ENCODE measurements around the gene PKP3. TPM values are rescaled to one million over a fixed set of nuclear protein-coding genes. Genes with fewer than 3 reads are reported as not detected.

Gene PKP3
- total RNA-seq, 6 donors from 2014 or later, result 33.4 to 86.3 (median 55.2) TPM

GRCh38 chr11:379205-380094 lies 14.6 kb upstream of the PKP3 start:
- Histone ChIP-seq H3K27me3 (no peaks in the 10 kb centered on the region), H3K4me1 (no peaks in the 10 kb centered on the region), H3K4me3 (no peak overlapping the region), H3K9me3 (no peaks in the 10 kb centered on the region), H3K36me3 (no peaks in the 10 kb centered on the region), H3K27ac (no peak overlapping the region)
- ATAC-seq (ENCODE audit: low FRiP score in 2 of 2), result no peak
- WGBS, 2 donors, result 92% methylated on average over 68 to 77 of the region's 87 CpGs
- DNase-seq, result peak in 1 of 2 donors; percentile 86
- TF ChIP-seq CTCF (IDR thresholded peaks at IDR 0.05), result no peak
- no peak for TF ChIP-seq EP300 (IDR thresholded peaks at IDR 0.05)
- TF ChIP-seq POLR2AphosphoS5 (IDR thresholded peaks at IDR 0.05), result no peak
- TF ChIP-seq POLR2A (IDR thresholded peaks at IDR 0.05), result no peak

GRCh38 chr11:380095-380480 lies 13.9 kb upstream of the PKP3 start:
- no peak overlapping the region for H3K27ac ChIP-seq
- DNase-seq (peak in 1 of 2 donors; percentile 81), ATAC-seq (ENCODE audit: low FRiP score in 2 of 2) (no peak)
- H3K36me3 ChIP-seq, result no peaks in the 10 kb centered on the region
- no peak for TF ChIP-seq EP300 (IDR thresholded peaks at IDR 0.05)
- TF ChIP-seq POLR2AphosphoS5 (IDR thresholded peaks at IDR 0.05), result no peak
- no peak for TF ChIP-seq CTCF (IDR thresholded peaks at IDR 0.05)
- TF ChIP-seq POLR2A (IDR thresholded peaks at IDR 0.05), result no peak
- WGBS, 2 donors, result 96 to 97% methylated on average over 31 to 33 of the region's 35 CpGs
- no peaks in the 10 kb centered on the region for H3K4me1 ChIP-seq
- H3K9me3 ChIP-seq, result no peaks in the 10 kb centered on the region
- no peaks in the 10 kb centered on the region for H3K27me3 ChIP-seq
- no peak overlapping the region for H3K4me3 ChIP-seq

GRCh38 chr11:380491-380890 lies 13.5 kb upstream of the PKP3 start:
- no peak for ATAC-seq (ENCODE audit: low FRiP score in 2 of 2)
- H3K27me3 ChIP-seq, result no peaks in the 10 kb centered on the region
- H3K9me3 ChIP-seq, result no peaks in the 10 kb centered on the region
- H3K4me1 ChIP-seq, result no peaks in the 10 kb centered on the region
- no peak overlapping the region for H3K4me3 ChIP-seq
- no peaks in the 10 kb centered on the region for H3K36me3 ChIP-seq
- WGBS, 2 donors, result 91 to 97% methylated on average over 6 to 20 of the region's 23 CpGs
- DNase-seq, result peak in 1 of 2 donors; percentile 52
- no peak for TF ChIP-seq POLR2AphosphoS5 (IDR thresholded peaks at IDR 0.05)
- no peak for TF ChIP-seq POLR2A (IDR thresholded peaks at IDR 0.05)
- TF ChIP-seq CTCF (IDR thresholded peaks at IDR 0.05), result no peak
- no peak for TF ChIP-seq EP300 (IDR thresholded peaks at IDR 0.05)
- no peak overlapping the region for H3K27ac ChIP-seq

- no peak for ATAC-seq (ENCODE audit: low FRiP score in 2 of 2)
- Histone ChIP-seq H3K27ac (no peak overlapping the region), H3K36me3 (no peaks in the 10 kb centered on the region), H3K27me3 (no peaks in the 10 kb centered on the region), H3K4me3 (no peak overlapping the region), H3K4me1 (no peaks in the 10 kb centered on the region), H3K9me3 (peaks cover 0 to 5% (median 2%) of the 10 kb centered on the region in 4 donors)
- no peak for TF ChIP-seq CTCF (IDR thresholded peaks at IDR 0.05)
- TF ChIP-seq EP300 (IDR thresholded peaks at IDR 0.05), result no peak
- no peak for TF ChIP-seq POLR2A (IDR thresholded peaks at IDR 0.05)
- no peak for TF ChIP-seq POLR2AphosphoS5 (IDR thresholded peaks at IDR 0.05)
- 91 to 94% methylated on average over 6 to 9 of the region's 14 CpGs for WGBS, 2 donors
- peak in 1 of 2 donors; percentile 46 for DNase-seq
Measured at GRCh38 chr11:380996-381395, 13.0 kb upstream of the PKP3 start.

Data from upper lobe of left lung (tissue), 6 donors.